AG10803 (cell line): ENCODE data around the gene PEX14.

ENCODE experiments used
- DNase-seq: peaks from one replicate; pipeline ENCODE4 v3.0.0; 2010; ENCODE audit warnings: low read depth
- H3K4me3 ChIP-seq: 2 replicates; pipeline ENCODE4 v1.5.1; 2011; ENCODE audit warnings: mild to moderate bottlenecking, low read length, control low read depth
- TF ChIP-seq, protein P1 (sequence below): conservative IDR thresholded peaks from 2 replicates; pipeline ENCODE4 v1.5.1; 2011; ENCODE audit warnings: mild to moderate bottlenecking, low read length, control low read depth, inconsistent platforms

PEX14 gene

DNA sequence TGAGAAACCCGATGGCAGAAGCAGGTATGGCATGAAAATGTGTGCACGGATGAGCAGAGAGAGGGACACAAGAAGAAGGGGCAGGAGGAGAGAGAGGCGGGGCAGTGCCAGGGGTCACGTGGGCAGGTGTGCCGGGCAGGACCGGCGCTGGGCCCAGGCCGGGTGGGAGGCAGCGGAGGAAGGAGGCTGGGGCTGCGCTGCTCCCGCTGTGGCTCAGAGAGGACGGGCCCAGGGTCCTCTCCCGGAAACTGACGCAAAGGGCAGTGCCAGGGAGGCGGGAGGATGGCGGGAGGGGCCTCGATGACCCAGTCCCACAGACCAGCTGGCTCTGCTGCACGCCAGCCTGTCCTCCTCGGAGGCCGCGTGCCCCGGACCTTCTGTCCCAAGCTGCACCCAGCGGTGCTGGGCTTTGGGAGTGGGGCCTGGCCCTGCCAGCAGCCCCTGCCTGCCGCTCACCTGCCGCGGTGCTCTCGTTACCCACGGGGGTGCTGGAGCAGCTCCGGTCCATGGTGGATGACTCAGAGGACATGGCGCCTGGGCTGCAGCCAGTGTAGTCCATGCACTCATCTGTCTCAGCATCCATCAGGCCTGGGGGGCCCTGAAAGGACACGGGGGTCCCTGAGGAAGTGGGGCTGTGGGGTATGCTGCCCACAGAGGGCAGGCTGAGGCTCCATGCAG, 167.8 kb downstream of the PEX14 start:
- TF ChIP-seq, protein P1, sequence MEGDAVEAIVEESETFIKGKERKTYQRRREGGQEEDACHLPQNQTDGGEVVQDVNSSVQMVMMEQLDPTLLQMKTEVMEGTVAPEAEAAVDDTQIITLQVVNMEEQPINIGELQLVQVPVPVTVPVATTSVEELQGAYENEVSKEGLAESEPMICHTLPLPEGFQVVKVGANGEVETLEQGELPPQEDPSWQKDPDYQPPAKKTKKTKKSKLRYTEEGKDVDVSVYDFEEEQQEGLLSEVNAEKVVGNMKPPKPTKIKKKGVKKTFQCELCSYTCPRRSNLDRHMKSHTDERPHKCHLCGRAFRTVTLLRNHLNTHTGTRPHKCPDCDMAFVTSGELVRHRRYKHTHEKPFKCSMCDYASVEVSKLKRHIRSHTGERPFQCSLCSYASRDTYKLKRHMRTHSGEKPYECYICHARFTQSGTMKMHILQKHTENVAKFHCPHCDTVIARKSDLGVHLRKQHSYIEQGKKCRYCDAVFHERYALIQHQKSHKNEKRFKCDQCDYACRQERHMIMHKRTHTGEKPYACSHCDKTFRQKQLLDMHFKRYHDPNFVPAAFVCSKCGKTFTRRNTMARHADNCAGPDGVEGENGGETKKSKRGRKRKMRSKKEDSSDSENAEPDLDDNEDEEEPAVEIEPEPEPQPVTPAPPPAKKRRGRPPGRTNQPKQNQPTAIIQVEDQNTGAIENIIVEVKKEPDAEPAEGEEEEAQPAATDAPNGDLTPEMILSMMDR = no peak
- H3K4me3 ChIP-seq = no peak overlapping the region
- no peak for DNase-seq

DNA sequence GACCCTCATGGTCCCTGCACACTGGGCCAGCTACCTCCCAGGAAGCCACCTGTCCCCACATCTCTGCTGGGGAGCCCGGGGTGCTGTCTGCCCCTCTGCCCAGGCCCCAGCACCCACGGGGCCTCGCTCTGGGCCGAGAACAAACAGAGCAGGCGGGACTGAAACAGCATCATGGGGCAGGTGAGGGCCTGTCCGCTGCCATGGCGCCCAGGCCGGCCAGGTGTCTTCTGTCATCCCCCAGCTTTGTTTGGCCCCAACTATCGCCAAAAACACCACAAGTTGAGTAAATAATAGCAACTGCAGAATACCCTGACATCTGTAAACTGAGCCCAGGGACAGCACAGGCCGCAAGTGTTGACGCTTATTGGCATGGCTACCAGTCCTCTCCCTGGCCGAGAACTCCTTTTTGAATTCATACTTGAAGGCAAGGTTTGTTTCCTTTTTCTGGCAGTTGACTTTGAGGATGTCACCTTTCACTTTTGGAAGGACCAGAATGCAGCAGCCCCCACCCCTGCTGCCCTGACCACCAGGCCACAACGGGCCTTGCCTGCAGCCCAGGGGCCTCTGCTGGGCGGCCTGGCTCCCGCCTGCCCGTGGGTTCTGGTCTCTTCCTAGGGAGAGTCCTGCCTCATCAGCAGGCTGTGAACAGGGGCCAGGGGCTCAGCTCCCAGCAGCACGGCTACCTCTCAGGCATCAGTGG, 169.0 kb downstream of the PEX14 start:
- DNase-seq = no peak
- TF ChIP-seq, protein P1 = no peak
- H3K4me3 ChIP-seq = no peak overlapping the region

DNA sequence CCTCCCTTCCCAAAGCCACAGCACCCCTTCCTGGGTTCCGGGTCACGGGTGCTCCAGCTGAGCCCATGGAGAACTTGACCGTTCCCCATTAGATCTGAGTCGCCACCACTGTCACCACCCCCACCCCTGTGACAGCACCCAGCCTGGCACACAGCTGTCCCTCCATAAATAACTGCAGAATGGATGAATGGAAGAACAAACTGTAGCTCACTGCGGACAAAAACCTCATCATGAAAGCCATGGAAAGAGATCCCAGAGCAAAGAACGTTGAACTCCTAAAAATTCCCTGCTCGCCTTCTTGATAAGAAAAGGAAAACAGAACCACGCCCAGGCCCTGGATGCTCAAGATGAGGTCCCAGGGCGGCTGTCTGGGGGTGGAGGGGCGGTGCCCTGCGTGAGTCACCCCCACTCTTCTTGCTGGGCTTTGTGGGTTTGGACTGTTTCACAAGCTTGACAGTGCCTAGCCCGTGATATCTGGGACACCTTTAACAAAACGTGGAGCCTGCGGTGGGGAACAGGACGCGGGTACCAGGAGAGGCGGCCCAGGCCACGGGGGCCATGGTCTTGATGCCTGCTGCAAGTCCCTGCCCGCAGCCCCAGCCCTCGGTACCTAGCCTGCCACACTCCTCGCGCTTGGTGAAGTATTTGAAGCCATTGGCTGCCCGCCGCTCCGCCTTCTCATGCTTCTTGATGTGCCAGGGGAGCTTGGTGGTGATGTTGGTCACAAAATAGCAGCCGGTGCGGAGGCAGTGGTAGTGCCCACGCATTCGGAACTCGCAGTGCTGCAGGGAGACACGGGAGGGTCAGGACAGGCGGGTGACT, 169.8 kb downstream of the PEX14 start:
- no peak overlapping the region for H3K4me3 ChIP-seq
- TF ChIP-seq, protein P1 = no peak
- DNase-seq = no peak

DNA sequence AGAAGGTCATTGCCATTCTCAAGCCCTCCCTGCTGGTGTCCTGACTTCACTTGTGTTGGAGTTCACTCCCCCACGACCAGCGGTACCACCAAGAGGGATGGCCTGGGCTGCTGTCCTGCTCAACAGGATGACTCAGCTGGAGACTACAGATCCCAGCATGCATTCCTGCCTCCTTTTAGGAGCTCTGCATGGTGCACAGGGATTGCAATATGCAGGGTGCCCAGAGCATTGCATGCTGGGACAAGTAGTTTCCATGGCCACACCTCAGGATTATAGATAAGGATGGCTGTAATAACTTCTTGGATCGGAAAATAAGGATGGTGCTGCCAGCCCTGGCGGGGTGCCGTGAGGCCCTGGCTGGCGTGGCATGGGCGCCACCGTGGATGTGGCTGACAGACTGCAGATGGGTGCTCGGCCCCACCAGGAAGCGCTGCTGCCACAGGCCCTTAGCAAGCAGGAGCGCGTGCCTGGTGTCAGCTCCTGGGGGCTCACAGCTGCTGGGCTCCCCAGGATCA, 171.7 kb downstream of the PEX14 start:
- H3K4me3 ChIP-seq = no peak overlapping the region
- peak; percentile 55 for DNase-seq
- TF ChIP-seq, protein P1 = no peak

DNA sequence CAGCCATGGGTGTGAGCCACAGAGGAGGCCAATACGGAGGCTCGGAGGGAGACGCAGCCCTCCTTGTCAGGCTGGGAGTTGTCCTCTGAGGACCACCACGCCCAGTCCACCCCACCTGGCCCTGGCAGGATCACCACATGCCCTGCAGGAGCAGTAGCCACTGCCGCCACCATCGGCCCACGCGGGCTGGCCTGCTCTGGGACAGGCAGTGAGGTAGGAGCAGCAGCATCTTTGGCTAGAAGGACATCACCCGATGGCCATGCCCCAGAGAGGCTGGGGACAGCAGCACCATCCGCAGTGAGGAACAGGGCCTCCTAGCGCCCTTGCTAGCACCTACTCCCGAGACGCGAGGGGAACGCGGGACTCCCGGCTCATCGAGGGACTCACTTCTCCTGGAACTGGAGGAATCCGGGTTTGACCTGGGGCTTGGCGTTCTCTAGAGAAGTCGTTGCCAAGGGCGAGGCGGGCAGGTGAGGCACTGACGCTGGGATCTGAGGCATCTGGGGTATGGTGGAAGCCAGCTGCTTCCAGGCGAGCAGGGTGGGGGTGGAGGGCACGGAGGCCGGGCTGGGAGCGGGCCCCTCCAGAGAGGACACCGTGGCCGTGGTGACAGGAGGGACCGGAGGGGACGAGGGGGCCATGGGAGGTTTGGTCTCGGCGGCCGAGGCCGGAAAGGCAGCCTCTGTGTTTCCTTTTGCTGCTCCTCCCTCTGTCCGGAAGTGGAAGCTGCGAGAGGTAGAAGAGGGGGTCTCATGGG, 172.8 kb downstream of the PEX14 start:
- no peak for DNase-seq
- H3K4me3 ChIP-seq = no peak overlapping the region
- TF ChIP-seq, protein P1 = no peak

DNA sequence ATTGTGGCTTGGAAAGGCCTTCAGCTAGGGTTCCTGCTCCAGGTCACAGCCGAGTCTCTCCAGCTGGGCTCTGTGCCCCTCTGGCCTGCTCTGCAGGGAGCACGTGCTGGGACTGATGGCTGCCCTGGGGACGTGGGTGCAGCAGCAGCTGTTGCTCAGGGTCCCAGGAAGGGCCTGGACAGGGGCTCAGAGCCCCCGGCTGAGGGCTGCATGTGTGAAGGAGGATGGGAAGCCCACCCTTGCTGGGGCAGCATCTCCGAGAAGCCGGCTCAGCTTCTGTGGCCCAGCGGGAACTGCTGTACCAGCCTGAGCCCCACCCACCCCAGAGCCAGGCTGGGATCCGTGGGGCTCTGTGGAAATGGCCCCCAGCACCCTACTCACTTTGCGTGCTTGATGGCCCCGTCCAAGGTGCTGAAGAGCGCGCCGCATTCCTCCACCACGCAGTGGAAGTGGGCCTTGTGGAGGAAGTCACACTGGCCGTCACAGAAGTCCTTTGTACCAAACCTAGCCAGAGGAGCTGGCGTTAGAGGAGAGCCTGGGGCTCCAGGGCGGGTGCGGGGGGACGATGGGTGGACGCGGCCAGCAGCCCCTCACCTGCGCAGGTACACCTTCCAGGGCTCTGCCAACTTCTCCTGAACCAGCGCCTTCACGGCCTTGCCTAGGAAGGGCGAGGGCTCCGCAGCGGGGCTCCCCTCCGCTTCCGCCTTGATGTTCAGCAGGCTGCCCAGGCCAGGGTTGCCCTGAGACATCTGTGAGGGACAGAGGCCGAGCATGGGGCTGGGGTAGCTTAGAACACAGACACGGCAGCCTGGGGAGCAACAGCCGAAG, 174.2 kb downstream of the PEX14 start:
- TF ChIP-seq, protein P1 = no peak
- no peak overlapping the region for H3K4me3 ChIP-seq
- DNase-seq = no peak
